Aorta (tissue), 5 donors: ENCODE results near the gene CHAT. TPM values are rescaled to one million over a fixed set of nuclear protein-coding genes. Genes with fewer than 3 reads are reported as not detected.

Source experiments
- ATAC-seq: fragments of 200-7000 bp; cut with Tn5 transposase; one replicate; pipeline ENCODE4 v1.9.1; 2022; ENCODE audit warnings: moderate library complexity; ENCODE audit not compliant: low FRiP score
- DNase-seq, 2 donors: peaks; one replicate each; pipeline ENCODE4 v3.0.0-alpha.2; 2020
- H3K27ac ChIP-seq, 2 donors: one replicate each; pipeline ENCODE4 v1.5.1; 2013; ENCODE audit warnings: low read length in 2 of 2, mild to moderate bottlenecking in 2 of 2, moderate library complexity in 2 of 2, control low read depth in 1 of 2, inconsistent platforms in 1 of 2, low read depth in 1 of 2
- H3K27me3 ChIP-seq, 2 donors: one replicate each; pipeline ENCODE4 v1.6.1; 2013; ENCODE audit warnings: control low read depth in 1 of 2, low read length in 1 of 2, mild to moderate bottlenecking in 1 of 2, moderate library complexity in 1 of 2; ENCODE audit not compliant: insufficient read depth in 2 of 2, control insufficient read depth in 1 of 2
- H3K36me3 ChIP-seq, 2 donors: one replicate each; pipeline ENCODE4 v1.6.1; 2013; ENCODE audit warnings: control low read depth in 1 of 2, low read length in 1 of 2, mild to moderate bottlenecking in 1 of 2; ENCODE audit not compliant: insufficient read depth in 2 of 2, control insufficient read depth in 1 of 2
- H3K4me1 ChIP-seq, 2 donors: one replicate each; pipeline ENCODE4 v1.6.1; 2013; ENCODE audit warnings: low read length in 2 of 2, control low read depth in 1 of 2, mild to moderate bottlenecking in 1 of 2, moderate library complexity in 1 of 2; ENCODE audit not compliant: insufficient read depth in 2 of 2, control insufficient read depth in 1 of 2
- H3K4me3 ChIP-seq, 2 donors: one replicate each; pipeline ENCODE4 v1.5.1; 2013; ENCODE audit warnings: low read length in 2 of 2, control low read depth in 1 of 2, mild to moderate bottlenecking in 1 of 2
- H3K9me3 ChIP-seq: one replicate; pipeline ENCODE4 v1.6.1; 2013; ENCODE audit warnings: mild to moderate bottlenecking, low read length; ENCODE audit not compliant: control insufficient read depth
- WGBS, 2 donors: extraction: QIAGEN DNeasy Blood & Tissue Kit; methylation state at CpG; one replicate each; pipeline ENCODE4 v1.1.7; 2013; 5-methylcytosine and 5-hydroxymethylcytosine counted together
- intact Hi-C, 2 donors: fragments of 100-400 bp; cut with DNase I; formaldehyde crosslinking; loops; one replicate each; pipeline versions ENCODE4 v1.14.2 to v1.15.0; 2022
- polyA plus RNA-seq, 2 donors: library from polyadenylated mRNA; stranded (reverse); fragments of 200-250 nt; gene quantifications; one replicate each; pipeline ENCODE4 v1.2.3, GENCODE V29; 2013
- total RNA-seq, 2 donors: library from RNA; stranded (reverse); fragmentation: NEBNext Ultra II Directional; extraction: Animal tissue kit (Norgen Biotek cat#: 25700); gene quantifications; one replicate each; pipeline ENCODE4 v1.2.1, GENCODE V29; 2021
- donor health status: healthy with polysubstance abuse.
- donor health status: Bipolar disorder and iron deficiency.
- donor health status: DM: no; HTN: no; CAD: no.
- donor health status: DM: no; HTN: no; CAD: no.
- donor health status: DM: yes; HTN: yes; CAD: no.

CHAT gene
- total and polyA plus RNA-seq, 4 donors, result not detected

DNA sequence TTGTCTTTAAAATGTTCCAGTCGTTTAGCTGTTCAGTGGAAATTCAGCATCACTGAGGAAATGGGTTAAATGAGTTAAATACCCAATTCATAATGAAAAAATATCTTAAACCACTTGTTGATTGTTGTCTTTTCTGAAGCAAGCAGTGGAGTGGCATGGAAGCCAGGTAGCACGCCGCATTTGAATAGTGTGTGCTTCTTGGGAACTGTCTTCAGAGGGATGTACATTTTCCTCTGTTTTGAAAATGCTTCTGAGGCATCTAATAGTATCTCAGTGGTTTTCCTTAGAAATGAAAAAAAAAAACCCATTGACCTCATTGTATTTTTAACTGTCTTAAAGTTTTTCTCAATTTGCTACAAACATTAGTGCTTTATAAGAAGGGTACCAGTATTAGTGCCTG, 93.7 kb downstream of the CHAT start:
- Histone ChIP-seq H3K27ac (no peak overlapping the region), H3K4me3 (no peak overlapping the region), H3K9me3 (no peaks in the 10 kb centered on the region), H3K27me3 (no peaks in the 10 kb centered on the region), H3K36me3 (no peaks in the 10 kb centered on the region), H3K4me1 (no peaks in the 10 kb centered on the region)
- no peak for ATAC-seq
- 74 to 78% methylated on average over 3 of the region's 3 CpGs for WGBS, 2 donors
- intact Hi-C loops, result no loop called here
- no peak for DNase-seq

DNA sequence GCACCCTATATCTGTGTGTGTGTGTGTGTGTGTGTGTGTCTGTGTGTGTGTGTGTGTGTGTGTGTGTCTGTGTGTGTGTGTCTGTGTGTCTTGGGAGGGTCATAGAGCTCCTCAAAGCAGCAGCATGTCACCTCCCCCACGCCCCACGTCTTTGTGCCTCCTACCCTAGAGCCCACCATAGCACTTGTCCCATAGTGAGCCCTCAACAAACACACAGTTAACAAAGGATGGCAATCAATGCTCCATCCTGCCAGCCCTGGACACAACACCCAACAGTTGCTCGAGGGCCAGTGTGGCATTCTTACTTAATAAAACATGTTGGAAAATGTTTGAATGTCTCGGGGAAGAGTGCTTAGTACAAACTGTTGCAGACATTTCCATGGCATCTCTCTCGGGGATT, 96.1 kb downstream of the CHAT start:
- intact Hi-C loops, result no loop called here

DNA sequence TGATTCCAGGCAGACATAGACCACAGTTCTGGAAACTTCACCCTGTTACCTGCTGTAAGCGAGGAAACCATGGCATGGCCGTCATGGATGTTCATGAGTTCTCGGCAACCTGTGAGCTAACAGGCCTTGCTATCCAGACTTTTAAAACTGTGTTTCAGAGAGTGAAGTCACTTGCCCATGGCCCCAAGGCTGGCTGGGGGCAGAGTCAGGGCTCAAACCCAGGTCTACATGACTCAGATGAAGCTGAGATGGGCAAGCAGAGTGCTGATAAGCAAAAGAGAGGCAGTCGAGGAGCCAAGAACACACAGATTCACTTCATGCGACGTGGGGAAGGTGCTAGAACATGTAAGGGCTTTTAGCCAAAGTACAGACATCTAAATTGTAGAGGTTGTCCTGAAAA, 97.1 kb downstream of the CHAT start:
- DNase-seq (no peak), ATAC-seq (no peak)
- Histone ChIP-seq H3K4me1 (no peaks in the 10 kb centered on the region), H3K27ac (no peak overlapping the region), H3K36me3 (no peaks in the 10 kb centered on the region), H3K4me3 (no peak overlapping the region), H3K9me3 (peaks cover 3% of the 10 kb centered on the region), H3K27me3 (no peaks in the 10 kb centered on the region)
- intact Hi-C loops, result no loop called here
- WGBS, 2 donors, result 80 to 81% methylated on average over 6 of the region's 6 CpGs

More for the DNA sequence above, 96.1 kb downstream of the CHAT start:
- DNase-seq (no peak), ATAC-seq (no peak)
- Histone ChIP-seq H3K36me3 (no peaks in the 10 kb centered on the region), H3K9me3 (peaks cover 3% of the 10 kb centered on the region), H3K27me3 (no peaks in the 10 kb centered on the region), H3K4me3 (no peak overlapping the region), H3K4me1 (no peaks in the 10 kb centered on the region), H3K27ac (no peak overlapping the region)
- WGBS, 2 donors, result 61% methylated on average over 5 of the region's 5 CpGs

DNA sequence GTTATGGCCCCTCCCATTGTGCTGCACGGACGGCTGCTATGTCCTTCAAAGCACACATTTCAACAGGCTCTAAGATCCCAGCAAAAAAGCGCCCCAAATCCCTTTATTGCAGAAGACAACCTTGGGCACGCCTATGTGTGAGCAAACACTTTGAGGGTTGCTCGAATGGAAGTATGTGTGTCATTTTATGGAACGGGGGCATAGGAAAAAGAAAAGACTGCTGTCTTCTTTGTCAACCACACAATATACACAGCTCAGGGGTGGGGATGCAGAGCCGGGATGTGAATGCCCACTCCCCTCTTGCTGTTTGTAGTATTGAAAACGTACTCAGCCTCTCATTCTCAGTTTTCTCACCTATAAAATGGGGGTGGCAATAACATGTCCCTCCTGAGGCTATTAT, 97.6 kb downstream of the CHAT start:
- intact Hi-C loops, result no loop called here

DNA sequence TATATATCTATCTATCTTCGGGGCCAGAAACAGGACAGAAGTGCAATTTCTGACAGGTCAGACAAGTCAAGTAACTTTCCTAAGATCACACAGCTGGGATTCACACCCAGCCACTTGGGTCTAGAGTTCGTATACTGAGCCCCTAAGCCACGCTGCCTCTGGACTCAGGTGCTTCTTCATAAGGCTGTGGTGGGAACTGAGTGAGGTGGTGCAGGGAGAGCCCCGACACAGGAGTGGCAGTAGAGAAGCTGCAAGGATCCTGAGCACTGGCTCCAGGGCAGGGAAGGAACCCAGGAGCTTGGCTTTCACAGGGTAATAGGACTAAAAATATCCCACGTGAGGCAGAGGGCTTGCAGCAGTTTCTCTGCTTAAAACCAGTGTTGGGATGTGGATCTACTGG, 99.4 kb downstream of the CHAT start:
- no peak for ATAC-seq
- H3K4me1 ChIP-seq, result no peaks in the 10 kb centered on the region
- no peak overlapping the region for H3K27ac ChIP-seq
- H3K9me3 ChIP-seq, result peaks cover 3% of the 10 kb centered on the region
- no peak overlapping the region for H3K4me3 ChIP-seq
- DNase-seq, result no peak
- WGBS, 2 donors, result 66 to 75% methylated on average over 5 of the region's 5 CpGs
- no peaks in the 10 kb centered on the region for H3K27me3 ChIP-seq
- intact Hi-C loops, result no loop called here
- H3K36me3 ChIP-seq, result no peaks in the 10 kb centered on the region

More for the DNA sequence above, 97.6 kb downstream of the CHAT start:
- no peak overlapping the region for H3K27ac ChIP-seq
- DNase-seq (no peak), ATAC-seq (no peak)
- H3K4me3 ChIP-seq, result no peak overlapping the region
- no peaks in the 10 kb centered on the region for H3K36me3 ChIP-seq
- 62 to 66% methylated on average over 8 of the region's 8 CpGs for WGBS, 2 donors
- H3K9me3 ChIP-seq, result peaks cover 3% of the 10 kb centered on the region
- no peaks in the 10 kb centered on the region for H3K27me3 ChIP-seq
- H3K4me1 ChIP-seq, result no peaks in the 10 kb centered on the region

Other genes with a start within 250 kb of the CHAT start
- gene DRGX, start 217.9 kb upstream of the CHAT start, total RNA-seq, result not detected
- not detected for gene DRGX, start 217.9 kb upstream of the CHAT start, polyA plus RNA-seq
- 10 to 100 TPM; 36.2 to 48.4 TPM for gene ERCC6, start 74.9 kb upstream of the CHAT start, total RNA-seq
- gene ERCC6, start 74.9 kb upstream of the CHAT start, polyA plus RNA-seq, result 10 to 100 TPM in 1 of 2 donors, 1 to 10 TPM in 1; 8.5 to 16.0 TPM
- gene SLC18A3, start 3.7 kb upstream of the CHAT start, total RNA-seq, result not detected
- not detected for gene SLC18A3, start 3.7 kb upstream of the CHAT start, polyA plus RNA-seq
- not detected for gene C10orf53, start 65.6 kb downstream of the CHAT start, total RNA-seq
- gene C10orf53, start 65.6 kb downstream of the CHAT start, polyA plus RNA-seq, result not detected
- gene OGDHL, start 148.3 kb downstream of the CHAT start, total RNA-seq, result not detected
- under 1 TPM in 1 of 2 donors, not detected in 1; 0.13 TPM for gene OGDHL, start 148.3 kb downstream of the CHAT start, polyA plus RNA-seq